ENCODE results near the gene NFIB.

Gene NFIB

DNA sequence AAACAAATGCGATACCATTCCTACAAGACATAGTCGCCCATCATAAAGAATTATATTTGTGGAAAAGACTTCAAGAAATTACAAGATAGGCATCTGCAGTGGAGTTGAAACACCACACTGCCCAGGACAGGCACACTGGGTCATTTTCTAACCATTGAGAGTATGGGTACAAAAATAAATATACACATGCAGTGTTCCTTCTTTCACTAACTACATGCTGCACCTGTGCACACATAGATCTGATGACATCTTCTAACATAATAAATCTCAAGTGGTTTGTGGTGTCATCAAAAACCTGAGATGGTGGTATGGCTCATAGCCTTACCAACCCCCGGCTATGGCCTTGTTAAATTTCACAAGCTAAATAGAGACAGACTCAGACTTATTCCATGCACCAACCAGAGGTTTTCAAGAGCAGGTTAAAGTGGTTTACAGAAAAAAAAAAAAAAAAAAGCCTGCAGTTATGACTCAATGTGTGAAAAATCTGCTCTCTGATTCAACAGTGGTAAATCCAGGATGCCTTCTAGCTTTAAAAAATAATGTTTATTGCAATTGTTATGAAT lies 12.4 kb upstream of the NFIB start:
- Histone ChIP-seq H3K4me3 (no peak overlapping the region), H3K9me3 (replicated peaks in 1 of 11) (no peaks in the 10 kb centered on the region), H3K4me2 (peak overlapping the region in 7 of 11 experiments; percentile 18 to 46 (median 31); a peak in 10 of 22 replicates), H3K27ac (no peak overlapping the region), H4K20me1 (no peaks in the 10 kb centered on the region), H3K4me1 (peaks cover 10 to 30% (median 16%) of the 10 kb centered on the region in 10 experiments), H3K27me3 (peaks cover 0 to 8% (median 0%) of the 10 kb centered on the region in 11 experiments; a peak in 1 of 22 replicates), H3K36me3 (no peaks in the 10 kb centered on the region), H3K9ac (no peak overlapping the region)
- TF ChIP-seq Cebpa-rat (IDR thresholded peaks at IDR 0.05) = no peak

DNA sequence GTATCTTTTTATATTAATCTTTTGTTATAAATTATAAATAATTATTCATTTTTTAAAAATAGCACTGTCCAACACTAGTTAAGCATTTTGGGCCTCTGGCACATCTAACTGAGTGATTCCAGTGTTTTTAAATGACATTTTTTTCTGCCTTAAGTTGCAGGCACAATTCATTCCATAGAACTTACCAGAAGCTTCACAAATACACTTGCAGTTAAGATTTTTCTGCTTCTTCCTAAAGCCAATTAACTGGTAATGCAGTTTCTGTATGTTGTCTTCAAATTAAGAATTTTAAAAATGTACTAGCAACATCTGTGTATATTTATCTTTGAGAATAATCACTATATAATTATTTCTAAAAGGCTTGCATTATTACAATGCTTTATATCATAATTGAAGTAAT lies 11.2 kb upstream of the NFIB start:
- Histone ChIP-seq H3K4me1 (peaks cover 20 to 42% (median 28%) of the 10 kb centered on the region in 10 experiments), H3K9me3 (replicated peaks in 1 of 11) (no peaks in the 10 kb centered on the region), H4K20me1 (no peaks in the 10 kb centered on the region), H3K27me3 (peaks cover 0 to 8% (median 0%) of the 10 kb centered on the region in 11 experiments; a peak in 1 of 22 replicates), H3K4me3 (no peak overlapping the region), H3K27ac (no peak overlapping the region), H3K36me3 (no peaks in the 10 kb centered on the region), H3K9ac (no peak overlapping the region), H3K4me2 (no peak overlapping the region)
- TF ChIP-seq Cebpa-rat (IDR thresholded peaks at IDR 0.05) = no peak

GRCh38 chr9:14323985-14324650 lies 10.2 kb upstream of the NFIB start:
- H3K36me3 ChIP-seq = no peaks in the 10 kb centered on the region
- no peak for TF ChIP-seq Cebpa-rat (IDR thresholded peaks at IDR 0.05)
- H3K4me3 ChIP-seq = no peak overlapping the region
- no peaks in the 10 kb centered on the region for H4K20me1 ChIP-seq
- H3K4me2 ChIP-seq = peak overlapping the region in 3 of 11 experiments; percentile 70 to 78 (median 70); a peak in 4 of 22 replicates
- peaks cover 22 to 50% (median 30%) of the 10 kb centered on the region in 10 experiments for H3K4me1 ChIP-seq
- no peaks in the 10 kb centered on the region for H3K9me3 ChIP-seq (replicated peaks in 1 of 11)
- no peak overlapping the region for H3K27ac ChIP-seq
- H3K27me3 ChIP-seq = peaks cover 0 to 8% (median 0%) of the 10 kb centered on the region in 11 experiments; a peak in 1 of 22 replicates
- H3K9ac ChIP-seq = no peak overlapping the region

GRCh38 chr9:14323083-14323971 lies 9.4 kb upstream of the NFIB start:
- Histone ChIP-seq H3K4me2 (peak overlapping the region; percentile 58 to 88 (median 78)), H3K36me3 (no peaks in the 10 kb centered on the region), H3K27ac (peak overlapping the region; percentile 77 to 97 (median 93)), H3K9me3 (replicated peaks in 1 of 11) (no peaks in the 10 kb centered on the region), H4K20me1 (no peaks in the 10 kb centered on the region), H3K4me1 (peaks cover 22 to 58% (median 34%) of the 10 kb centered on the region in 10 experiments), H3K27me3 (peaks cover 0 to 8% (median 0%) of the 10 kb centered on the region in 11 experiments; a peak in 1 of 22 replicates), H3K9ac (peak overlapping the region; percentile 83 to 97 (median 91)), H3K4me3 (peak overlapping the region; percentile 64 to 83 (median 76))
- TF ChIP-seq Cebpa-rat (IDR thresholded peaks at IDR 0.05) = no peak

- TF ChIP-seq Cebpa-rat (IDR thresholded peaks at IDR 0.05) = no peak
- peak overlapping the region; percentile 64 to 83 (median 76) for H3K4me3 ChIP-seq
- H3K9me3 ChIP-seq (replicated peaks in 1 of 11) = no peaks in the 10 kb centered on the region
- peak overlapping the region; percentile 83 to 97 (median 91) for H3K9ac ChIP-seq
- no peaks in the 10 kb centered on the region for H4K20me1 ChIP-seq
- H3K27ac ChIP-seq = peak overlapping the region; percentile 77 to 97 (median 93)
- H3K27me3 ChIP-seq = peaks cover 0 to 8% (median 0%) of the 10 kb centered on the region in 11 experiments; a peak in 1 of 22 replicates
- peak overlapping the region; percentile 58 to 94 (median 84) for H3K4me2 ChIP-seq
- no peaks in the 10 kb centered on the region for H3K36me3 ChIP-seq
- H3K4me1 ChIP-seq = peaks cover 22 to 59% (median 34%) of the 10 kb centered on the region in 10 experiments
These were observed 8.5 kb upstream of the NFIB start for GRCh38 chr9:14322211-14323082.

DNA sequence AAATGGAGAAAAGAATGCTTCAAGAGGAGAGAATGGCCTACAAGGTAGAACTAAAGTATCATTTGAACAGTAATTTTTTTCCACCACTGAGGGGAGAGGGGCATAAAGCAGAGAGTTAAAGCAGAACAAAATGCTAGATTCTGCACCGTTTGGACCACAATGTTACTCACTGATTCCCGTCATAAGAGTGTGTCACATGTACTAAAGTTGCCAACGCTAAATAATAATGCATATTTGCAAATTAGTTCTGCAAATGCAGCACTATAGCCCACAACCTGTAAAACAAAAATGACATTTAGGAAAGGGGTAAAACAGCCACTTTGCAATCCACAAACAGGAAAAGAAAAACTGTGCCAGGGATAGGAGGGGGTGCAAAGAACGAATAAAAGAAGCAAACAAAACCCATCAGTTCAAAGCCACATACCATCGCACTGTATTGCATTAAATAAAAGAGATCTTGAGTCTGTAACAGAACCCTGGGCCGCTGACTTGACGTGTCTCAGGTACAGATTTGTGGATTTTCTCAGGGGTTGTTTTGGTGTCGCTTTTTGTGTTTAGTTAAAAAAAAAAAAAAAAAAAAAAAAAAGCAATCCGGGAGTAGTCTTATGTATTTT lies 7.7 kb upstream of the NFIB start:
- Histone ChIP-seq H3K27ac (peak overlapping the region; percentile 63 to 97 (median 93); a peak in 20 of 22 replicates), H3K9me3 (replicated peaks in 1 of 11) (no peaks in the 10 kb centered on the region), H4K20me1 (no peaks in the 10 kb centered on the region), H3K4me3 (peak overlapping the region; percentile 64 to 83 (median 76)), H3K27me3 (peaks cover 0 to 8% (median 0%) of the 10 kb centered on the region in 11 experiments; a peak in 1 of 22 replicates), H3K9ac (peak overlapping the region; percentile 83 to 97 (median 91)), H3K4me1 (peaks cover 22 to 52% (median 30%) of the 10 kb centered on the region in 10 experiments), H3K4me2 (peak overlapping the region; percentile 58 to 94 (median 80)), H3K36me3 (no peaks in the 10 kb centered on the region)
- TF ChIP-seq Cebpa-rat (IDR thresholded peaks at IDR 0.05) = no peak

- no peak for TF ChIP-seq Cebpa-rat (IDR thresholded peaks at IDR 0.05)
- H3K9ac ChIP-seq = peak overlapping the region in 4 of 11 experiments; percentile 89 to 97 (median 92); a peak in 6 of 22 replicates
- H3K27me3 ChIP-seq = peaks cover 0 to 8% (median 0%) of the 10 kb centered on the region in 11 experiments; a peak in 1 of 22 replicates
- peak overlapping the region; percentile 58 to 94 (median 80); a peak in 21 of 22 replicates for H3K4me2 ChIP-seq
- H3K4me1 ChIP-seq = peaks cover 19 to 44% (median 27%) of the 10 kb centered on the region in 10 experiments
- peaks cover 0 to 10% (median 8%) of the 10 kb centered on the region in 11 experiments; a peak in 17 of 22 replicates for H3K9me3 ChIP-seq (replicated peaks in 1 of 11)
- H3K36me3 ChIP-seq = no peaks in the 10 kb centered on the region
- H3K4me3 ChIP-seq = peak overlapping the region in 4 of 10 experiments; percentile 71 to 83 (median 76); a peak in 1 of 20 replicates
- H3K27ac ChIP-seq = peak overlapping the region in 1 of 11 experiments; percentile 95; a peak in 1 of 22 replicates
- no peaks in the 10 kb centered on the region for H4K20me1 ChIP-seq
These were observed 6.6 kb upstream of the NFIB start for GRCh38 chr9:14320271-14321181.

Measured in BLaER1 treated with 17β-estradiol and CSF1 and Interleukin-3, amounts not matched to agents 10 nM and 100 nM (cell line).